ENCODE data around the gene C1orf53.
A peak's percentile ranks its signal among the peaks of the same experiment; 100 is the strongest.
"Not testable (repeated sequence)": the region's sequence is repeated elsewhere in the genome, so short reads cannot be mapped to it uniquely, and the experiment has no call there.

The C1orf53 gene

DNA sequence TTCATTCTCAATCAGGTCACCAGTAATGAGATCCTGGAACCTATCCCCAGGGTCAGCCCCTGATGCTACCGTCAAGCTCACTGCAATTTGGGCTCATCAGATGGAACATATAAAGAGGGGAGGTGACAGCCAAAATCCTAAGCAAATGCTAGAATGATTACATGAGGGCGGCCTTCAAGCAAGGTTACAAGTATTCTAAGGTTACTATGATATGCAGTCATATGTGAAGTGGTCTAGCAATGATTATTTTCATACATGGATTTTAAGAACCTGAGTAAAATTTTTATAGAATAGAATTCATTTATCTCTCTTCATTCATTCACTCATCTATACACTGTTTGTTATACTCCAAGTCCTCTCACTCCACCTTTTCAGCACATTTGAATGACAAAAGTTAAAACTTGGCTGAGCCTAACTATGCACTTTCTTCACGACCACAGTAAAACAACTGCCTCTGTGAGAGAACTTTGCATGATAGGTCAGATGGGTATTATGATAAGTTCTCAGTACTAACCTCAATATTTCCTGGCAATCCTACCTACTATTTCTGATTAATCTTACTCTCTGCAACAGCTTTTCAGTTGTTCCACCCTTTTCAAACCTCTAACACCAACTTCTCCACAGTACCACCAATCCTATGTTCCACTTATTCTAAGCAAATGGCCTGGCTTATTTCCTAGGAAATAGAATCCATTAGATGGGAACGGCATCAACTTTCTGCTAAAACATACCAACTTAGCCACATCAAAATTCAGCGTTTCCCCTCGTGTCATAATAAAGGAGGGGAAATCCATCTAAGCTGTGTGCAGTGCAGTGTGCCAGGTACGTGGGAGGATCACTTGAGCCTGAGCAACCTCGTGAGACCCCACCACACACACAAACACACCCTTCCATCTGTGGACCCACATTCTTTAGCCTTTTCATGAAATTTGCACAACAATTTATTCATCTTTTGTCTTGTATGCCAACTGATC, 46.8 kb downstream of the C1orf53 start:
- peaks cover 3% of the 10 kb centered on the region for H3K27me3 ChIP-seq (replicated peaks; ENCODE audit: control insufficient read depth, insufficient read depth, low read length)
- no peak for DNase-seq (ENCODE audit: low read depth)
- no peak overlapping the region for H3K4me3 ChIP-seq (ENCODE audit: low read length)
- H3K9ac ChIP-seq (ENCODE audit: low read length) = no peak overlapping the region
- no peaks in the 10 kb centered on the region for H3K36me3 ChIP-seq (ENCODE audit: control insufficient read depth, insufficient read depth, low read length, severe bottlenecking)
- no peaks in the 10 kb centered on the region for H3K4me1 ChIP-seq (ENCODE audit: control insufficient read depth, insufficient read depth, low read length)
- no peaks in the 10 kb centered on the region for H3K9me3 ChIP-seq (ENCODE audit: control insufficient read depth, low read length)

DNA sequence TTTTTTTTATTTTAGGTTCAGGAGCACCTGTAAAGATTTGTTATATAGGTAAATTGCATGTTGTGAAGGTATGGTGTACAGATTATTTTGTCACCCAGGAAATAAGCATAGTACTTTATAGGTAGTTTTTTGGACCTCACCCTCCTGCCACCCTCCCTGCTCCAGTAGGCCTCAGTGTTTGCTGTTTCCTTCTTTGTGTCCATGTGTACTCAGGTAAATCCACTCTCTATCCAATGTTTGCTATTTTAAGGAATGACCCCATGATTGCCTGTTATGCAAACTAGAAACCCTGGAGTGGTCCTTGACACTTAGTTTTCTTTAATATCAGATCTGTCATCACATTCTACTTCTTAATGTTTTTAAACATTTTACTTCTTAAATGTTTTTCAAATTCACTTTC, 48.7 kb downstream of the C1orf53 start:
- peaks cover 15% of the 10 kb centered on the region for H3K4me1 ChIP-seq (ENCODE audit: control insufficient read depth, insufficient read depth, low read length)

DNA sequence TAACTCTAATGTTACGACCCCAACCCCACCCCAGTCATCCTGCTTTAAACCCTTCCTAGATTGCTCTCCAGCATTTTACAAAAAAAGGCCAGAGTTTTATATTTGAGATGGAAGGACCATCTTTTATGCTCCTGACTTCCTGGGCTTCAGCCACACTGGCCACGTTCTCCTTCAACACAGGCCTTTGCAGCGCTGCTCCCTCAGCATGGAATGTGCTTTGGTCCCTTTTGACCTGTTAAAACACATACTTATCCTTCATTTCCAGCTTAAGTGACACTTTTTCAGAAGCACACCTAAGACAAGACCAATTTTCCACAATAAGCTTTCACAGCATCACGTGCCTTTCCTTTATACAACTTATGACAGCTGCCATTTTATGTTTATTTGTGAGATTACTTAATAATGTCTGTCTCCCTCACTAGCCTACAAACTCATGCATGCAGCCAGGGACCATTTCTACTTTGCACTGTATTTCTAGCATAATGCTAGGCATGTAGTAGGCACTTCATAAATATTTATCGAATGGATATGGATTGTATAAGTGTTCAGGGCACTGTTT, 49.3 kb downstream of the C1orf53 start:
- DNase-seq (ENCODE audit: low read depth) = no peak
- Histone ChIP-seq H3K9ac (ENCODE audit: low read length) (no peak overlapping the region), H3K27me3 (replicated peaks; ENCODE audit: control insufficient read depth, insufficient read depth, low read length) (no peaks in the 10 kb centered on the region), H3K9me3 (ENCODE audit: control insufficient read depth, low read length) (no peaks in the 10 kb centered on the region), H3K4me1 (ENCODE audit: control insufficient read depth, insufficient read depth, low read length) (peaks cover 16% of the 10 kb centered on the region), H3K4me3 (ENCODE audit: low read length) (no peak overlapping the region), H3K36me3 (ENCODE audit: control insufficient read depth, insufficient read depth, low read length, severe bottlenecking) (no peaks in the 10 kb centered on the region)

More for the DNA sequence above, 48.7 kb downstream of the C1orf53 start:
- Histone ChIP-seq H3K9me3 (ENCODE audit: control insufficient read depth, low read length) (no peaks in the 10 kb centered on the region), H3K4me3 (ENCODE audit: low read length) (no peak overlapping the region), H3K9ac (ENCODE audit: low read length) (no peak overlapping the region), H3K27me3 (replicated peaks; ENCODE audit: control insufficient read depth, insufficient read depth, low read length) (no peaks in the 10 kb centered on the region), H3K36me3 (ENCODE audit: control insufficient read depth, insufficient read depth, low read length, severe bottlenecking) (no peaks in the 10 kb centered on the region)
- no peak for DNase-seq (ENCODE audit: low read depth)

DNA sequence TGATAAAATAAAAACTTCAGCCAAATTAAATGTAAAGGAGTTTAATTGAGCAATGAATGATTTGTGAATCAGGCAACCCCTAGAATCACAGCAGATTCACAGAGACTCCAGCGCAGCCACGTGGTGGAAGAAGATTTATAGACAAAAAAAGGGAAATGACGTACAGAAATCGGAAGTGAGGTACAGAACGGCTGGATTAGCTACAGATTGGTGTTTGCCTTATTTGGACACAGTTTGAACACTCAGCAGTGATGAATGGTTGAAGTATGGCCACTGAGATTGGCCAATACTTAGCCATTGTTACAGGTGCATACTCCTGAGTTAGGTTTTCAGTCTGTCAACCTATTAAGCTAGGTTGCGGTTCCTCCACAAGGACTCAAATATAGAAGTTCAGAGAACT, 51.0 kb downstream of the C1orf53 start:
- not testable (repeated sequence) for H3K9ac ChIP-seq (ENCODE audit: low read length); H3K36me3 ChIP-seq (ENCODE audit: control insufficient read depth, insufficient read depth, low read length, severe bottlenecking); H3K4me3 ChIP-seq (ENCODE audit: low read length); DNase-seq (ENCODE audit: low read depth); H3K9me3 ChIP-seq (ENCODE audit: control insufficient read depth, low read length); H3K27me3 ChIP-seq (replicated peaks; ENCODE audit: control insufficient read depth, insufficient read depth, low read length)
- H3K4me1 ChIP-seq (ENCODE audit: control insufficient read depth, insufficient read depth, low read length) = peaks cover 16% of the 10 kb centered on the region

DNA sequence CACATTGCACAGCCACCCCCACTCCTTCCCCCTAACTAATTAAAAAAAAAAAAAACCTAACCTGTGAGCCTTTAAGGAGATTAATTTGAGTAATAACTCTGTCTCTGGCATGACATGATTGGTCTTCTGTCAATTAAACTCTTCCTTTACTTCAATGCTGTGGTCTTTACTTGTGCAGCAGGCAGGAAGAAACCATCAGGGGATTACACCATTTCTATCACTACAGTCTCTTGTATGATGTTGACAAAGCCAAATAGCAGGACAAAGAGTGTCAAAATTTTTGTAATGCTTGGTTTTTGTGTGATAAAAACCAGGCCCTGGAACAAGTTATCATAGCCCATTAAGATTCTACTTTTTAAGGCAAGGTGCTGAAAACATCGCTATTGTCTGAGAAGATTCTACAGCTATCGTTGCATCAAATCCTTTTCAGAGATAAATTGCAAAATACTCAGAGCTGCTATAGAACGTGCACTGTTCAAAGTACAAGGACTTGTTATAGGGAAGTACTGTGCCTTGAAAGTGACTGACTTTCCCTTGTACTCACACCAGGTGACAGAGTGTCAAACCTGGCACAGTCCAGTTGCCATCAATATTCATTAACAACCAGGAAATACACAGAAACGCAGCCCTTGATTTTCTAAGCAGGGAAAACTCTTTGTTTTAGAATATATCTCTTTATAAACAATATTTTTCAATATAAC, 52.4 kb downstream of the C1orf53 start:
- no peaks in the 10 kb centered on the region for H3K9me3 ChIP-seq (ENCODE audit: control insufficient read depth, low read length)
- no peaks in the 10 kb centered on the region for H3K36me3 ChIP-seq (ENCODE audit: control insufficient read depth, insufficient read depth, low read length, severe bottlenecking)
- no peaks in the 10 kb centered on the region for H3K27me3 ChIP-seq (replicated peaks; ENCODE audit: control insufficient read depth, insufficient read depth, low read length)
- H3K4me1 ChIP-seq (ENCODE audit: control insufficient read depth, insufficient read depth, low read length) = peaks cover 16% of the 10 kb centered on the region
- no peak overlapping the region for H3K4me3 ChIP-seq (ENCODE audit: low read length)
- no peak overlapping the region for H3K9ac ChIP-seq (ENCODE audit: low read length)
- no peak for DNase-seq (ENCODE audit: low read depth)

DNA sequence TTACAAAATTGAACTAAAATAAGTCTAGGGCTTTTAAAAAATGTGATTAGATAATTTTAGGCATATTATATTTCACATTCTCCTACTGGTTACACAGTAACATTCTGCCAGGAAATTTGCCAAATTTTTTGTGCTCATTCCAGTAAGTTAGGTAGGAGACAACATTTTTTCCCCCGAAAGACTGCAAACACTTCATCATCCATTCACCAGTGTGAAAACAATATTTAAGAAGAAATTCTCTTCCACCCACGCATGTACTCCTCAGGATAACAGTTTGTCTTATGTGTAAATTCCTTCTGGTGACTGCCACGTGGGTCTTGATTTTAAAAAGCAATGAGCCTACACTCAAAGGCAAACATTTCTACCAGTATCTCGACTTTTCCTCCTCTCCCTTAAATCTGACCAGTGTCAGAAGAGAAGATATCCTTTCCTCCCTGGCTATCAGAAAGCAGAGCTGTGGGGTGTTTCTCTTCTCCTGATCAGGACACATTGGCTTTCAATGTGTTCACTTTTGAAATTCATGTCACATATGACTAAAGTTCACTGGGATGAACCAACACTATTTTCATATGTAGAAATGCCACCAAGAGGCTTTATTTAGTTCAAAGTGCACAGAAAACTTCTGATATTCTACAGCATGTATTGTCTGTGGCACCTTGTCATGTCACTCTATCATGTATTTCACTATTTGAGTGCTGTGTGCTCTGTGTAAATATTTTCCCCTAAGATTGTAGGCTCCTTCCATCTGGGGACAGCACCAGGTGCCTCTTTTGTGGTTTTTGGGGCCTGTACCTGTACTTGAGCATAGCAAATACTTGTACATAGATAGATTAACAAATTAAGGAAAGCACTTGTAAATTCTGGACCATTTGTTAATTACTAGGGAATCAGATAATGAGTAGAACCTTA, 53.3 kb downstream of the C1orf53 start:
- Histone ChIP-seq H3K9me3 (ENCODE audit: control insufficient read depth, low read length) (no peaks in the 10 kb centered on the region), H3K36me3 (ENCODE audit: control insufficient read depth, insufficient read depth, low read length, severe bottlenecking) (no peaks in the 10 kb centered on the region), H3K4me1 (ENCODE audit: control insufficient read depth, insufficient read depth, low read length) (peaks cover 16% of the 10 kb centered on the region), H3K27me3 (replicated peaks; ENCODE audit: control insufficient read depth, insufficient read depth, low read length) (no peaks in the 10 kb centered on the region), H3K9ac (ENCODE audit: low read length) (no peak overlapping the region), H3K4me3 (ENCODE audit: low read length) (peak overlapping the region; percentile 39)
- DNase-seq (ENCODE audit: low read depth) = peak; percentile 63
